H1 (cell line): ENCODE results near the gene CPXM2.

Experiments used
- EZH2 ChIP-seq: fragments of 200-600 bp; sonication (generic); IDR thresholded peaks from 2 replicates; pipeline ENCODE4 v1.7.1; 2012; ENCODE audit warnings: low read depth, mild to moderate bottlenecking, moderate library complexity, low read length, inconsistent platforms; ENCODE audit not compliant: severe bottlenecking
- POLR2A ChIP-seq, 2 experiments: IDR thresholded peaks; 1 replicate in 1 of 2; 2 replicates in 1 of 2; pipeline ENCODE4 v1.6.1; 2011; ENCODE audit warnings: low read depth in 2 of 2, low read length in 2 of 2, mild to moderate bottlenecking in 2 of 2; ENCODE audit errors: control extremely low read depth in 1 of 2

- TF ChIP-seq EZH2 (no peak), POLR2A (IDR thresholded peaks at IDR 0.05; ENCODE audit: control extremely low read depth in 1 of 2, low read depth in 2 of 2, low read length in 2 of 2) (no peak)
These were observed 104.0 kb downstream of the CPXM2 start for GRCh38 chr10:123787566-123787965.
